Liver (tissue), 3 donors: ENCODE data around the gene ANTXR1.

ENCODE experiments used
- SP1 ChIP-seq: IDR thresholded peaks from 2 replicates; pipeline ENCODE4 v1.6.1; 2018; ENCODE audit warnings: antibody characterized with exemption, mild to moderate bottlenecking
- TAF1 ChIP-seq: conservative IDR thresholded peaks from 2 replicates; pipeline ENCODE4 v1.6.1; 2016; ENCODE audit warnings: antibody characterized with exemption, mild to moderate bottlenecking
- YY1 ChIP-seq: IDR thresholded peaks from 2 replicates; pipeline ENCODE4 v1.6.1; 2016; ENCODE audit warnings: antibody characterized with exemption, mild to moderate bottlenecking
- TF ChIP-seq, protein P1 (sequence below): IDR thresholded peaks from 2 replicates; pipeline ENCODE4 v1.6.1; 2016; ENCODE audit warnings: antibody characterized with exemption, mild to moderate bottlenecking
- TF ChIP-seq, protein P2 (sequence below): fragments of 150-350 bp; IDR thresholded peaks from 2 replicates; pipeline ENCODE4 v1.5.1; 2017; ENCODE audit warnings: improper control_type of control experiment, low read depth, low read length; ENCODE audit not compliant: missing input control
- TF ChIP-seq, protein P3 (sequence below): IDR thresholded peaks from 2 replicates; pipeline ENCODE4 v1.6.1; 2016; ENCODE audit warnings: antibody characterized with exemption
- TF ChIP-seq, protein P4 (sequence below): IDR thresholded peaks from 2 replicates; pipeline ENCODE4 v1.6.1; 2016; ENCODE audit warnings: antibody characterized with exemption
- donor health status: healthy.
- donor health status: healthy.

DNA sequence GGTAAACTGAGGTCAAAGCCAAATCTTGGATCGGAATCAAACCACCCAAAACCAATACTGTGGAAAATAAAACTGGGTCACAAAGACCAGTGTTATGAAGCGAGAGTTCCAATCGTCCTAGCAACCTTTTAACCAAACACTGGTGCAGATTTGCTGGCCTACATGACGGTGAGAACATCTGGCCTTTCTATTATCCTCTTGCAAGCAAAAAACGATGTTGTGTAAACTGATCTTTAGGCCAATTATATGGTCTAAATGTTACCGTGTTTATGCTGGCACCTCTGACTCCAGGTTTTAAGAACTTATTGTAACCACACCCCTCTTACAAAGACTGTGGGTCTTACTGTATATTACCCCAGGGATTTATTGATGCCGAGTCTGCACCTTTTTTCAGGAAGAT is 228.1 kb downstream of the ANTXR1 start:
- TF ChIP-seq, protein P1, sequence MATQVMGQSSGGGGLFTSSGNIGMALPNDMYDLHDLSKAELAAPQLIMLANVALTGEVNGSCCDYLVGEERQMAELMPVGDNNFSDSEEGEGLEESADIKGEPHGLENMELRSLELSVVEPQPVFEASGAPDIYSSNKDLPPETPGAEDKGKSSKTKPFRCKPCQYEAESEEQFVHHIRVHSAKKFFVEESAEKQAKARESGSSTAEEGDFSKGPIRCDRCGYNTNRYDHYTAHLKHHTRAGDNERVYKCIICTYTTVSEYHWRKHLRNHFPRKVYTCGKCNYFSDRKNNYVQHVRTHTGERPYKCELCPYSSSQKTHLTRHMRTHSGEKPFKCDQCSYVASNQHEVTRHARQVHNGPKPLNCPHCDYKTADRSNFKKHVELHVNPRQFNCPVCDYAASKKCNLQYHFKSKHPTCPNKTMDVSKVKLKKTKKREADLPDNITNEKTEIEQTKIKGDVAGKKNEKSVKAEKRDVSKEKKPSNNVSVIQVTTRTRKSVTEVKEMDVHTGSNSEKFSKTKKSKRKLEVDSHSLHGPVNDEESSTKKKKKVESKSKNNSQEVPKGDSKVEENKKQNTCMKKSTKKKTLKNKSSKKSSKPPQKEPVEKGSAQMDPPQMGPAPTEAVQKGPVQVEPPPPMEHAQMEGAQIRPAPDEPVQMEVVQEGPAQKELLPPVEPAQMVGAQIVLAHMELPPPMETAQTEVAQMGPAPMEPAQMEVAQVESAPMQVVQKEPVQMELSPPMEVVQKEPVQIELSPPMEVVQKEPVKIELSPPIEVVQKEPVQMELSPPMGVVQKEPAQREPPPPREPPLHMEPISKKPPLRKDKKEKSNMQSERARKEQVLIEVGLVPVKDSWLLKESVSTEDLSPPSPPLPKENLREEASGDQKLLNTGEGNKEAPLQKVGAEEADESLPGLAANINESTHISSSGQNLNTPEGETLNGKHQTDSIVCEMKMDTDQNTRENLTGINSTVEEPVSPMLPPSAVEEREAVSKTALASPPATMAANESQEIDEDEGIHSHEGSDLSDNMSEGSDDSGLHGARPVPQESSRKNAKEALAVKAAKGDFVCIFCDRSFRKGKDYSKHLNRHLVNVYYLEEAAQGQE, result no peak
- TF ChIP-seq, protein P2, sequence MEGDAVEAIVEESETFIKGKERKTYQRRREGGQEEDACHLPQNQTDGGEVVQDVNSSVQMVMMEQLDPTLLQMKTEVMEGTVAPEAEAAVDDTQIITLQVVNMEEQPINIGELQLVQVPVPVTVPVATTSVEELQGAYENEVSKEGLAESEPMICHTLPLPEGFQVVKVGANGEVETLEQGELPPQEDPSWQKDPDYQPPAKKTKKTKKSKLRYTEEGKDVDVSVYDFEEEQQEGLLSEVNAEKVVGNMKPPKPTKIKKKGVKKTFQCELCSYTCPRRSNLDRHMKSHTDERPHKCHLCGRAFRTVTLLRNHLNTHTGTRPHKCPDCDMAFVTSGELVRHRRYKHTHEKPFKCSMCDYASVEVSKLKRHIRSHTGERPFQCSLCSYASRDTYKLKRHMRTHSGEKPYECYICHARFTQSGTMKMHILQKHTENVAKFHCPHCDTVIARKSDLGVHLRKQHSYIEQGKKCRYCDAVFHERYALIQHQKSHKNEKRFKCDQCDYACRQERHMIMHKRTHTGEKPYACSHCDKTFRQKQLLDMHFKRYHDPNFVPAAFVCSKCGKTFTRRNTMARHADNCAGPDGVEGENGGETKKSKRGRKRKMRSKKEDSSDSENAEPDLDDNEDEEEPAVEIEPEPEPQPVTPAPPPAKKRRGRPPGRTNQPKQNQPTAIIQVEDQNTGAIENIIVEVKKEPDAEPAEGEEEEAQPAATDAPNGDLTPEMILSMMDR, result no peak
- TF ChIP-seq TAF1 (no peak), SP1 (no peak), YY1 (no peak)
- TF ChIP-seq, protein P3, sequence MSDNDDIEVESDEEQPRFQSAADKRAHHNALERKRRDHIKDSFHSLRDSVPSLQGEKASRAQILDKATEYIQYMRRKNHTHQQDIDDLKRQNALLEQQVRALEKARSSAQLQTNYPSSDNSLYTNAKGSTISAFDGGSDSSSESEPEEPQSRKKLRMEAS, result no peak
- TF ChIP-seq, protein P4, sequence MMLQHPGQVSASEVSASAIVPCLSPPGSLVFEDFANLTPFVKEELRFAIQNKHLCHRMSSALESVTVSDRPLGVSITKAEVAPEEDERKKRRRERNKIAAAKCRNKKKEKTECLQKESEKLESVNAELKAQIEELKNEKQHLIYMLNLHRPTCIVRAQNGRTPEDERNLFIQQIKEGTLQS, result no peak
